ENCODE data around the gene FAM89A.

DNA sequence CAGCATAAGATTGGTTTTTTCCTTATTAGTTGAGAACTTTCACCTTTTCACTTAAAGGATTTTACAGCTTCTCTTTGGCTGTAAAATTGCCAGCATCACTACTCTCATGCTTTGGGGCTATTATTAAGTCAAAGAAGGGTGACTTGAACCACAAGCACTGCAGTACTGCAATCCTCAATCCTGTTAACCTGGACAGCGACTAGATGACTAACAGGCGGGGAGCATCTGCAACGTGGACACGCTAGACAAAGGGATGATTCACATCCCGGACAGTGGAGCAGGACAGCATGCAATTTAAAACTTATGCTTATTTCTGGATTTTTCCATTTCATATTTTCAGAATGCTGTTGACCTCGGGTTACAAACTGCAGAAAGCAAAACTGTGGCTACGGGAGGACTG lies 53.1 kb downstream of the FAM89A start:
- TF ChIP-seq CTCF (IDR thresholded peaks at IDR 0.05; ENCODE audit: low read length): no peak
- TF ChIP-seq EZH2 (optimal IDR thresholded peaks at IDR 0.05; ENCODE audit: low read depth, low read length): no peak
- no peak for TF ChIP-seq EZH2phosphoT487 (IDR thresholded peaks at IDR 0.05; ENCODE audit: low read length)

Measured in MM.1S (cell line).